Neural cell (in vitro differentiated cells): ENCODE measurements around the gene ENAH. TPM values are rescaled to one million over a fixed set of nuclear protein-coding genes. Genes with fewer than 3 reads are reported as not detected.

Experiments used
- H2AFZ ChIP-seq: fragments of 200-600, 300-800 bp; sonication (generic), shearing (Covaris generic); 2 replicates; pipeline ENCODE4 v1.6.0; 2014; ENCODE audit warnings: low read depth, mild to moderate bottlenecking, antibody characterized with exemption, low read length, moderate library complexity
- H3F3A ChIP-seq: fragments of 200-600 bp; shearing (Covaris generic); 2 replicates; pipeline ENCODE4 v1.6.1; 2016; ENCODE audit warnings: mild to moderate bottlenecking, moderate library complexity, mixed read lengths, antibody characterized with exemption, low read length; ENCODE audit not compliant: insufficient read depth, poor library complexity, severe bottlenecking
- H3K27ac ChIP-seq: fragments of 200-600, 300-800 bp; sonication (generic), shearing (Covaris generic); 2 replicates; pipeline ENCODE4 v1.5.1; 2014; ENCODE audit warnings: mild to moderate bottlenecking, low read length, moderate library complexity
- H3K27me3 ChIP-seq: fragments of 300-800, 200-600 bp; sonication (generic), shearing (Covaris generic); 2 replicates; pipeline ENCODE4 v1.6.0; 2014; ENCODE audit warnings: mild to moderate bottlenecking, low read depth, low read length, moderate library complexity; ENCODE audit not compliant: insufficient read depth
- H3K36me3 ChIP-seq: fragments of 300-800, 200-600 bp; sonication (generic), shearing (Covaris generic); 2 replicates; pipeline ENCODE4 v1.5.1; 2014; ENCODE audit warnings: mild to moderate bottlenecking, antibody characterized with exemption, low read length, moderate library complexity; ENCODE audit not compliant: insufficient read depth
- H3K4me2 ChIP-seq: fragments of 300-800, 200-600 bp; sonication (generic), shearing (Covaris generic); 2 replicates; pipeline ENCODE4 v1.6.0; 2014; ENCODE audit warnings: mild to moderate bottlenecking, low read length
- H3K4me3 ChIP-seq: fragments of 300-800, 200-600 bp; sonication (generic), shearing (Covaris generic); 2 replicates; pipeline ENCODE4 v1.5.1; 2014; ENCODE audit warnings: mild to moderate bottlenecking, low read length, moderate library complexity
- H3K79me2 ChIP-seq: fragments of 200-600 bp; shearing (Covaris generic); replicated peaks from 2 replicates; pipeline ENCODE4 v1.6.0; 2014; ENCODE audit warnings: mild to moderate bottlenecking, low read length, moderate library complexity; ENCODE audit not compliant: insufficient read depth
- H3K9ac ChIP-seq: fragments of 300-800, 200-600 bp; sonication (generic), shearing (Covaris generic); 2 replicates; pipeline ENCODE4 v1.6.1; 2016; ENCODE audit warnings: mild to moderate bottlenecking, low read length, mixed read lengths
- H3K9me2 ChIP-seq: fragments of 200-600 bp; shearing (Covaris generic); 2 replicates; pipeline ENCODE4 v1.6.1; 2016; ENCODE audit warnings: mild to moderate bottlenecking, low read length, mixed read lengths; ENCODE audit not compliant: insufficient read depth
- H3K9me3 ChIP-seq: fragments of 200-600, 300-800 bp; sonication (generic), shearing (Covaris generic); 2 replicates; pipeline ENCODE4 v1.6.1; 2016; ENCODE audit warnings: mild to moderate bottlenecking, mixed run types, low read length, moderate library complexity, mixed read lengths
- H4K20me1 ChIP-seq: fragments of 200-600 bp; shearing (Covaris generic); 2 replicates; pipeline ENCODE4 v1.6.1; 2016; ENCODE audit warnings: mild to moderate bottlenecking, mixed run types; ENCODE audit not compliant: insufficient read depth
- CTCF ChIP-seq: fragments of 450-650 bp; IDR thresholded peaks from 2 replicates; pipeline ENCODE4 v1.5.1; 2014; ENCODE audit warnings: antibody characterized with exemption, mild to moderate bottlenecking, moderate library complexity; ENCODE audit not compliant: poor library complexity, severe bottlenecking
- EP300 ChIP-seq: fragments of 450-650 bp; conservative IDR thresholded peaks from 2 replicates; pipeline ENCODE4 v1.6.1; 2014; ENCODE audit warnings: antibody characterized with exemption, mild to moderate bottlenecking, moderate library complexity; ENCODE audit not compliant: poor library complexity, severe bottlenecking
- EZH2 ChIP-seq: fragments of 200-600, 300-800 bp; shearing (Covaris generic), sonication (generic); IDR thresholded peaks from 2 replicates; pipeline ENCODE4 v1.6.1; 2014; ENCODE audit warnings: antibody characterized with exemption, low read length, borderline replicate concordance, mild to moderate bottlenecking; ENCODE audit not compliant: insufficient read depth, poor library complexity, severe bottlenecking
- MXI1 ChIP-seq: fragments of 450-650 bp; conservative IDR thresholded peaks from 2 replicates; pipeline ENCODE4 v1.6.1; 2014; ENCODE audit warnings: antibody characterized with exemption, mild to moderate bottlenecking; ENCODE audit not compliant: poor library complexity, severe bottlenecking
- POLR2AphosphoS5 ChIP-seq: IDR thresholded peaks from 2 replicates; pipeline ENCODE4 v1.6.1; 2012
- RAD21 ChIP-seq: fragments of 450-650 bp; conservative IDR thresholded peaks from 2 replicates; pipeline ENCODE4 v1.6.1; 2014; ENCODE audit warnings: antibody characterized with exemption, mild to moderate bottlenecking, moderate library complexity
- REST ChIP-seq: IDR thresholded peaks from 2 replicates; pipeline ENCODE4 v1.6.1; 2012; ENCODE audit warnings: borderline replicate concordance
- SMC3 ChIP-seq: fragments of 450-650 bp; conservative IDR thresholded peaks from 2 replicates; pipeline ENCODE4 v1.6.1; 2014; ENCODE audit warnings: antibody characterized with exemption, mild to moderate bottlenecking, moderate library complexity; ENCODE audit not compliant: poor library complexity
- TAF1 ChIP-seq: IDR thresholded peaks from 2 replicates; pipeline ENCODE4 v1.6.1; 2012; ENCODE audit warnings: low read depth
- polyA plus RNA-seq: library from polyadenylated mRNA; depleted of rRNA; stranded (reverse); fragments of >200 nt; gene quantifications from 2 replicates; pipeline ENCODE4 v1.2.3, GENCODE V29; 2014

ENAH gene
- polyA plus RNA-seq, 1 donor from 2014 or later: 58.4 TPM

- no peaks in the 10 kb centered on the region for H4K20me1 ChIP-seq
- H3K79me2 ChIP-seq: peaks cover 23% of the 10 kb centered on the region
- no peak overlapping the region for H3K4me3 ChIP-seq
- no peak for TF ChIP-seq TAF1
- no peak for TF ChIP-seq RAD21
- no peak for TF ChIP-seq EP300
- TF ChIP-seq REST: no peak
- no peak for TF ChIP-seq MXI1
- no peak for TF ChIP-seq SMC3
- TF ChIP-seq CTCF: no peak
- no peak for TF ChIP-seq EZH2
- no peak for TF ChIP-seq POLR2AphosphoS5
- peaks cover 8% of the 10 kb centered on the region for H3K36me3 ChIP-seq
- no peak overlapping the region for H3K27ac ChIP-seq
- no peak overlapping the region for H3K9ac ChIP-seq
- H3K4me2 ChIP-seq: no peak overlapping the region
- no peak overlapping the region for H2AFZ ChIP-seq
- no peaks in the 10 kb centered on the region for H3K27me3 ChIP-seq
- peaks cover 6% of the 10 kb centered on the region for H3K9me3 ChIP-seq
- H3K9me2 ChIP-seq: no peaks in the 10 kb centered on the region
- H3F3A ChIP-seq: no peaks in the 10 kb centered on the region
Measured at GRCh38 chr1:225559326-225559725, 93.6 kb downstream of the ENAH start.

- Histone ChIP-seq H3K9me3 (peaks cover 6% of the 10 kb centered on the region), H3K4me2 (no peak overlapping the region), H2AFZ (no peak overlapping the region), H3K36me3 (peaks cover 13% of the 10 kb centered on the region), H3K27me3 (no peaks in the 10 kb centered on the region), H3K27ac (no peak overlapping the region), H3K9ac (no peak overlapping the region), H4K20me1 (no peaks in the 10 kb centered on the region), H3K9me2 (no peaks in the 10 kb centered on the region), H3K79me2 (peaks cover 30% of the 10 kb centered on the region), H3K4me3 (no peak overlapping the region), H3F3A (no peaks in the 10 kb centered on the region)
- TF ChIP-seq POLR2AphosphoS5 (no peak), REST (no peak), EP300 (no peak), MXI1 (no peak), TAF1 (no peak)
Measured at GRCh38 chr1:225556694-225557093, 96.2 kb downstream of the ENAH start.
